ENCODE results near the gene OSR1.

The OSR1 gene

DNA sequence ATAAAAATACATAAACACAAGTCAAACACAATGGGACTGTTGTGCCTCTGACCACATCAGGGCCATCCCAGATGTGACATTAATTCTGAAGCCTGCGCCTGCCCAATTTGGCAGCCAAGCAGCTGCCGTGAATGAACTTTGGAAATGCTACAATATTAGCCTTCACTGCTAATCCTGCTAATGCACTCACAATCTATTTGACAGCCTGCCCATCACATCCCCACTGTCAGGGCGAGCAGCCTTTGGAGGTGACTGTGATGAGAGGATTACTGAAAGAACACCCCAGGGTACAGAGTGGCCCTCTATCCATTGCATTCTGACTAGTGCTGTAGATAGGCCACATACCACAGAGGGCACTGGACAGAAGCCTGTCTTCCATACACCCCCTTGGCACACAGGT lies 21.6 kb downstream of the OSR1 start:
- TF ChIP-seq, protein P1, sequence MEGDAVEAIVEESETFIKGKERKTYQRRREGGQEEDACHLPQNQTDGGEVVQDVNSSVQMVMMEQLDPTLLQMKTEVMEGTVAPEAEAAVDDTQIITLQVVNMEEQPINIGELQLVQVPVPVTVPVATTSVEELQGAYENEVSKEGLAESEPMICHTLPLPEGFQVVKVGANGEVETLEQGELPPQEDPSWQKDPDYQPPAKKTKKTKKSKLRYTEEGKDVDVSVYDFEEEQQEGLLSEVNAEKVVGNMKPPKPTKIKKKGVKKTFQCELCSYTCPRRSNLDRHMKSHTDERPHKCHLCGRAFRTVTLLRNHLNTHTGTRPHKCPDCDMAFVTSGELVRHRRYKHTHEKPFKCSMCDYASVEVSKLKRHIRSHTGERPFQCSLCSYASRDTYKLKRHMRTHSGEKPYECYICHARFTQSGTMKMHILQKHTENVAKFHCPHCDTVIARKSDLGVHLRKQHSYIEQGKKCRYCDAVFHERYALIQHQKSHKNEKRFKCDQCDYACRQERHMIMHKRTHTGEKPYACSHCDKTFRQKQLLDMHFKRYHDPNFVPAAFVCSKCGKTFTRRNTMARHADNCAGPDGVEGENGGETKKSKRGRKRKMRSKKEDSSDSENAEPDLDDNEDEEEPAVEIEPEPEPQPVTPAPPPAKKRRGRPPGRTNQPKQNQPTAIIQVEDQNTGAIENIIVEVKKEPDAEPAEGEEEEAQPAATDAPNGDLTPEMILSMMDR (IDR thresholded peaks at IDR 0.05; ENCODE audit: borderline replicate concordance, insufficient read depth, low read depth, low read length): no peak

DNA sequence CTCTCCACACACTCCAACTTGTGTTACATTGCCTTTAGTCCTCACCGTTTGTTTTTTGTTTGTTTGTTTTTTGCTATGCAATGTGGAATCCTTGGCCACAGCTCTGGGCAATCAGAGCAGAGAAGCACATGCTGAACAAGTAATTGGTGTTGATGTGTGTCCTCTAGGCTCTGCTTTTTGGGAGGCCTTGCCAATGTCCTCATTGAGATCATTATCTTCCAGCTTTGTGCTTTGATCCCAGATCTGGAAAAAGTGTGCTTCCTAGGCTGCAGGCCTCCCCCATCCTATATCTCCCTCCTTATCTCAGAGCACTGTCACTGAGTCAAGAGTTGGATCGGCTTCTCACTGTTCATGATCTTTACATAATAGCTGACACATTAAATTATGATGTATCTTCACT lies 25.9 kb downstream of the OSR1 start:
- TF ChIP-seq, protein P1 (IDR thresholded peaks at IDR 0.05; ENCODE audit: borderline replicate concordance, insufficient read depth, low read depth, low read length): no peak
- H3K4me3 ChIP-seq (ENCODE audit: low read depth, low read length): no peak overlapping the region

More for the DNA sequence above, 21.6 kb downstream of the OSR1 start:
- no peak overlapping the region for H3K4me3 ChIP-seq (ENCODE audit: low read depth, low read length)

DNA sequence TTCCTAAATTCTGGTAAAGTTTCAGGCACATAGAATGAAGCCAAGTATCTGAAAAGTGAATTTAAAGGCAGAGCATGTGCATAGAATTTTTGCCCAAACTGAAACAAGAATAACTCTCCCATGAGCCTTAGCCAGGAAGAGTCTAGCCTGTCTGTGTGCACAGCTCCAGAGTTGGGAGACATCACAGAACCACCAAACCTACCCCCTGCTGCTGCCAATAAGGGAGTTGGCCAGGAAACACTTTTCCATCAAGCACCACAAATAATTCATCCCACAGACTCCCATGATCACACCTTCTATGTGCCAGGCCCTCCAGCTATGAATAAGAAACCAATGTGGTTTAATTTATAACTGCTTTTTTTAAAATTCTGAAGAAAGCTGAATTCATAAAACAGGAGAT lies 27.0 kb downstream of the OSR1 start:
- H3K4me3 ChIP-seq (ENCODE audit: low read depth, low read length): no peak overlapping the region
- TF ChIP-seq, protein P1 (IDR thresholded peaks at IDR 0.05; ENCODE audit: borderline replicate concordance, insufficient read depth, low read depth, low read length): no peak

DNA sequence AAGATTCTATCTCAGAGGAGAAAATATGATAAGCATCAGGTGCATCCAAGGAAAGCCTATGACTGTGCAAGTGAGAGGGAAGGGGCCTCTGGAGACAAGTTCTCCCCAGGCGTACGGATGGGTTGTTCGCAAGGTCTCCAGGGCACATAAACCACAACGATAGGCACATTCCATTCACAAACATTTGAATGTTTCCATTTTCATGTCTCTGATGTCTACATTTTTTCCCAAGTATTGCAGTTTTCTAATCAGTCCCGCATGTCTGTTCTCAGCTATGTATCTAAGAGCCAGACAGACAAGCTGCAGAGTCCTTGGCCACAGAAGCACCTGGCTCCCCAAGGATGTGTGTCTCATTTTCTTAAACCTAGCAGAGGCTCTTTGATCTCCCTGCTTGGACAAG lies 28.0 kb downstream of the OSR1 start:
- TF ChIP-seq, protein P1 (IDR thresholded peaks at IDR 0.05; ENCODE audit: borderline replicate concordance, insufficient read depth, low read depth, low read length): no peak

DNA sequence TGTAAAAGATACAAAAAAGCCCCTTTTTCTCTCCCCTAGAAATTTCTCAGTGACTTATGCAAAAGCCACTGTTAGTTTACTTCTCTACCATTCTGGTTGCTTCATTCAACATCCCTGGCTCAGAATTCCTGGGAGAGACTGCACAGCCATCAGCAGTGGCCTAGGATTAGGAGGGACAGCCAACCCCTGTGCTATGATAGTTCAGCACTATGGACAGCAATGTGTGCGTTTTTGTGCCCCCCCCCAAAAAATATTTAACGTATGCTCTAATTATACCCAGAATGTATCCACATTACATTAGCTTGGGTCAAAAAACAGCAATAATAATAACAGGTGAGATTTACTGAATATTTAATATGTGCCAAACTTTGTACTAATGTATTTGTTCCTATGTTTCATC lies 29.0 kb downstream of the OSR1 start:
- TF ChIP-seq, protein P1 (IDR thresholded peaks at IDR 0.05; ENCODE audit: borderline replicate concordance, insufficient read depth, low read depth, low read length): no peak
- no peak overlapping the region for H3K4me3 ChIP-seq (ENCODE audit: low read depth, low read length)

More for the DNA sequence above, 28.0 kb downstream of the OSR1 start:
- H3K4me3 ChIP-seq (ENCODE audit: low read depth, low read length): no peak overlapping the region

DNA sequence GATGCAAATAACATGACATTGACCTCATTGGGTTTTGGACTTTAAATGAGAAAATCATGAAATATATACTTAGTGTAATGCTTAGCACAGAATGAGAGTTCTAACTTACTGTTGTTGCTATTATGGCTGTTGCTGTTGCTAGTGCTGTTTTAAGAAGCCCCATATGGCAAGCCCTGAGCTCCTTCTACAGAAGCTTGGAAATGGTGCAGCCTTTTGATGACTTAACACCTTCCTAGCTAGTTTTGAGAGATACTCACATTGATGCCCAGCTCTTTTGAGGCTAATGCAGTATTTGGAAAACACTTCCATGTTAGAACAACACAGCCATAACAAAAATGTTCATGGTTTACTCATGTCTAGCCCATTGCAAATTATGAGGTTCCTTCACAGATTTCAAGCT lies 30.9 kb downstream of the OSR1 start:
- TF ChIP-seq, protein P1 (IDR thresholded peaks at IDR 0.05; ENCODE audit: borderline replicate concordance, insufficient read depth, low read depth, low read length): no peak
- H3K4me3 ChIP-seq (ENCODE audit: low read depth, low read length): no peak overlapping the region

DNA sequence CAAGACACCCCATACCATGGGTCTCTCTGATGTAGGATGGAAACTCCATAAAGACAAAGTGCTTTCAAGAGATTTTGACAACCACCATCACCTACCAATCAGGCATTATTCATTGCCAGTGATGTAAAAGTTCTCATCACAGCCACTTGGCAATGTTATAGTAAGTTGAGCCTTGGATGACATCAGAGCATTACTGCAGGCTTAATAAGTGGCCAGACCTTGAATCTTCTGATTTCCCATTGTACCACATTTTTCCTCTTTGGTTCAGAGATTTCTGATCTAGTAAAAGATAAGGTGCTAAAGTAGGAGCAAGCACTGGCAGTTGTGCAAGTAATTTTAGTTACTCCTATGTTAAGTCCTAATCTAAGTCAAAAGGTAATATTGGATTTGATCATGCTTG lies 36.5 kb downstream of the OSR1 start:
- TF ChIP-seq, protein P1 (IDR thresholded peaks at IDR 0.05; ENCODE audit: borderline replicate concordance, insufficient read depth, low read depth, low read length): no peak
- no peak overlapping the region for H3K4me3 ChIP-seq (ENCODE audit: low read depth, low read length)
